ENCODE results near the gene SELE.
"Not testable (repeated sequence)": the region's sequence is repeated elsewhere in the genome, so short reads cannot be mapped to it uniquely, and the experiment has no call there.

- TF ChIP-seq ZNF717 (CRISPR knock-in tag; IDR thresholded peaks at IDR 0.05); MED1 (CRISPR knock-in tag; IDR thresholded peaks at IDR 0.05; ENCODE audit: borderline replicate concordance); CBX8 (IDR thresholded peaks at IDR 0.05; ENCODE audit: borderline replicate concordance, extremely low read depth, low read depth, low read length, poor library complexity, severe bottlenecking); PTBP1 (IDR thresholded peaks at IDR 0.05; ENCODE audit: low read depth, low read length); NR2F6 (CRISPR knock-in tag; IDR thresholded peaks at IDR 0.05); MAX (CRISPR knock-in tag; IDR thresholded peaks at IDR 0.05); ETV5 (CRISPR knock-in tag; IDR thresholded peaks at IDR 0.05; ENCODE audit: low read depth); ATF3 (IDR thresholded peaks at IDR 0.05); ATF3 (CRISPR knock-in tag; conservative IDR thresholded peaks at IDR 0.05); EGR1 (conservative IDR thresholded peaks at IDR 0.05); ZBTB7A (IDR thresholded peaks at IDR 0.05; ENCODE audit: borderline replicate concordance, control insufficient read depth, low read depth, low read length); TOE1 (IDR thresholded peaks at IDR 0.05; ENCODE audit: borderline replicate concordance); TOE1 (CRISPR knock-in tag; IDR thresholded peaks at IDR 0.05; ENCODE audit: borderline replicate concordance, low read depth); MLLT1 (IDR thresholded peaks at IDR 0.05); NFATC3 (IDR thresholded peaks at IDR 0.05): not testable (repeated sequence)
These were observed 18.8 kb downstream of the SELE start for GRCh38 chr1:169715100-169715499.

Measured in K562 (cell line).